SK-N-SH (cell line): ENCODE measurements around the gene PROM1. TPM values are rescaled to one million over a fixed set of nuclear protein-coding genes. Genes with fewer than 3 reads are reported as not detected.

Source experiments
- CTCF ChIA-PET: fragments of 300-600, 350-600 bp; formaldehyde crosslinking; extraction: SDS; loops from one replicate; lab custom pipeline; 2021; lab: Yijun Ruan, JAX
- POLR2A ChIA-PET: fragments of 350-600 bp; sonication (Branson Sonifier 250); formaldehyde crosslinking; extraction: SDS; loops from one replicate; lab custom pipeline; 2020; ENCODE audit warnings: antibody characterized with exemption, inconsistent platforms; lab: Yijun Ruan, JAX
- DNase-seq: peaks from one replicate; pipeline ENCODE4 v3.0.0; 2012
- H2AFZ ChIP-seq: fragments of 200-600 bp; sonication (generic); 2 replicates; pipeline ENCODE4 v1.8.1; 2016; ENCODE audit warnings: antibody characterized with exemption, mild to moderate bottlenecking, low read depth
- H3F3A ChIP-seq: fragments of 200-600 bp; sonication (generic); replicated peaks from 2 replicates; pipeline ENCODE3; 2016; ENCODE audit warnings: antibody characterized with exemption, mild to moderate bottlenecking; ENCODE audit not compliant: insufficient read depth
- H3K27ac ChIP-seq, 2 experiments: fragments of 200-500 bp in 1 of 2; fragments of 200-600 bp in 1 of 2; sonication (Bioruptor generic) in 1 of 2; sonication (generic), shearing (Covaris generic) in 1 of 2; 2 replicates each; pipeline versions ENCODE4 v1.5.1 to v1.6.1; 2014 to 2016; ENCODE audit warnings: low read depth in 2 of 2, inconsistent platforms in 1 of 2, low read length in 1 of 2, mild to moderate bottlenecking in 1 of 2, mixed read lengths in 1 of 2
- H3K27me3 ChIP-seq: fragments of 200-600 bp; sonication (generic), shearing (Covaris generic); 2 replicates; pipeline ENCODE4 v1.6.1; 2016; ENCODE audit warnings: mixed run types; ENCODE audit not compliant: insufficient read depth
- H3K36me3 ChIP-seq, 2 experiments: fragments of 200-500 bp in 1 of 2; fragments of 200-600 bp in 1 of 2; sonication (Bioruptor generic) in 1 of 2; sonication (generic) in 1 of 2; replicated peaks in 1 of 2; 2 replicates each; pipeline versions ENCODE3 to v1.5.1; 2014 to 2016; ENCODE audit warnings: low read length in 1 of 2, mild to moderate bottlenecking in 1 of 2; ENCODE audit not compliant: insufficient read depth in 2 of 2, control insufficient read depth in 1 of 2
- H3K4me1 ChIP-seq, 2 experiments: fragments of 200-500 bp in 1 of 2; fragments of 200-600 bp in 1 of 2; sonication (Bioruptor generic) in 1 of 2; sonication (generic), shearing (Covaris generic) in 1 of 2; 2 replicates each; pipeline versions ENCODE4 v1.5.1 to v1.6.1; 2014 to 2016; ENCODE audit warnings: low read depth in 1 of 2, low read length in 1 of 2, mixed run types in 1 of 2; ENCODE audit not compliant: insufficient read depth in 2 of 2, control insufficient read depth in 1 of 2
- H3K4me2 ChIP-seq: fragments of 200-600 bp; sonication (generic), shearing (Covaris generic); 2 replicates; pipeline ENCODE4 v1.6.1; 2017; ENCODE audit warnings: mixed run types
- H3K4me3 ChIP-seq, 2 experiments: fragments of 200-500 bp in 1 of 2; fragments of 200-600 bp in 1 of 2; sonication (Bioruptor generic) in 1 of 2; sonication (generic), shearing (Covaris generic) in 1 of 2; 2 replicates each; pipeline versions ENCODE4 v1.5.1 to v1.8.1; 2014 to 2016; ENCODE audit warnings: low read depth in 2 of 2, inconsistent platforms in 1 of 2, low read length in 1 of 2, mild to moderate bottlenecking in 1 of 2, mixed read lengths in 1 of 2, moderate library complexity in 1 of 2
- H3K79me2 ChIP-seq: fragments of 200-600 bp; sonication (generic); 2 replicates; pipeline ENCODE4 v1.8.1; 2017; ENCODE audit warnings: mild to moderate bottlenecking; ENCODE audit not compliant: insufficient read depth
- H3K9ac ChIP-seq: fragments of 200-600 bp; sonication (generic); 2 replicates; pipeline ENCODE4 v1.6.1; 2017; ENCODE audit warnings: mixed run types
- H3K9me2 ChIP-seq: fragments of 200-600 bp; sonication (generic); 2 replicates; pipeline ENCODE4 v1.6.1; 2017; ENCODE audit warnings: mixed run types
- H3K9me3 ChIP-seq: fragments of 200-600 bp; sonication (generic); 2 replicates; pipeline ENCODE4 v1.6.1; 2017; ENCODE audit warnings: mixed run types, mild to moderate bottlenecking, moderate library complexity
- H4K20me1 ChIP-seq: fragments of 200-600 bp; sonication (generic); 2 replicates; pipeline ENCODE4 v1.6.1; 2017; ENCODE audit warnings: mild to moderate bottlenecking, mixed run types; ENCODE audit not compliant: insufficient read depth
- CHD2 ChIP-seq: fragments of 150-350 bp; IDR thresholded peaks from 2 replicates; pipeline ENCODE4 v1.6.1; 2018; ENCODE audit warnings: low read length; ENCODE audit not compliant: partially characterized antibody
- FOXM1 ChIP-seq: IDR thresholded peaks from 2 replicates; pipeline ENCODE4 v1.4.0; 2012; ENCODE audit warnings: low read depth, mild to moderate bottlenecking
- GABPA ChIP-seq: IDR thresholded peaks from 2 replicates; pipeline ENCODE4 v1.4.0; 2012; ENCODE audit warnings: low read depth, mild to moderate bottlenecking
- GATA2 ChIP-seq: sonication (generic); formaldehyde crosslinking; IDR thresholded peaks from 2 replicates; pipeline ENCODE4 v1.5.0; 2020; ENCODE audit warnings: mild to moderate bottlenecking, missing genetic modification reagents
- NFIC ChIP-seq: IDR thresholded peaks from 2 replicates; pipeline ENCODE4 v1.4.0; 2012; ENCODE audit warnings: borderline replicate concordance
- POLR2AphosphoS5 ChIP-seq: IDR thresholded peaks from 2 replicates; pipeline ENCODE4 v1.6.1; 2012; ENCODE audit warnings: low read depth, low read length
- RCOR1 ChIP-seq: fragments of 150-350 bp; IDR thresholded peaks from 2 replicates; pipeline ENCODE4 v1.6.1; 2017; ENCODE audit warnings: antibody characterized with exemption, low read length
- SIN3A ChIP-seq: IDR thresholded peaks from 2 replicates; pipeline ENCODE4 v1.6.1; 2012; ENCODE audit warnings: low read depth, mild to moderate bottlenecking, low read length, moderate library complexity, borderline replicate concordance
- TAF1 ChIP-seq: IDR thresholded peaks from 2 replicates; pipeline ENCODE4 v1.6.1; 2012; ENCODE audit warnings: low read depth, mild to moderate bottlenecking, low read length, moderate library complexity, borderline replicate concordance
- TEAD4 ChIP-seq: IDR thresholded peaks from 2 replicates; pipeline ENCODE4 v1.4.0; 2012; ENCODE audit warnings: mild to moderate bottlenecking, borderline replicate concordance; ENCODE audit not compliant: insufficient read depth
- YY1 ChIP-seq: IDR thresholded peaks from 2 replicates; pipeline ENCODE4 v1.4.0; 2012; ENCODE audit warnings: low read depth, mild to moderate bottlenecking
- WGBS: methylation state at CpG from one replicate; pipeline ENCODE4 v1.1.6; 2017; ENCODE audit warnings: low lambda C conversion rate; 5-methylcytosine and 5-hydroxymethylcytosine counted together
- polyA plus RNA-seq, 3 experiments: library from polyadenylated mRNA; depleted of rRNA; stranded (reverse); fragments of >200 nt; gene quantifications; 2 replicates each; pipeline ENCODE4 v1.2.3, GENCODE V29; 2012
- TF ChIP-seq, protein P1 (sequence below): IDR thresholded peaks from 2 replicates; pipeline ENCODE4 v1.4.0; 2012; ENCODE audit warnings: low read depth
- TF ChIP-seq, protein P2 (sequence below): fragments of 200-600 bp; sonication (generic); IDR thresholded peaks from 2 replicates; pipeline ENCODE4 v1.6.1; 2017; ENCODE audit warnings: antibody characterized with exemption, mild to moderate bottlenecking, moderate library complexity
- TF ChIP-seq, protein P3 (sequence below): IDR thresholded peaks from 2 replicates; pipeline ENCODE4; 2012

PROM1 gene
- polyA plus RNA-seq, 1 of the 3 experiments (the other 2 are of a cell fraction), result not detected

DNA sequence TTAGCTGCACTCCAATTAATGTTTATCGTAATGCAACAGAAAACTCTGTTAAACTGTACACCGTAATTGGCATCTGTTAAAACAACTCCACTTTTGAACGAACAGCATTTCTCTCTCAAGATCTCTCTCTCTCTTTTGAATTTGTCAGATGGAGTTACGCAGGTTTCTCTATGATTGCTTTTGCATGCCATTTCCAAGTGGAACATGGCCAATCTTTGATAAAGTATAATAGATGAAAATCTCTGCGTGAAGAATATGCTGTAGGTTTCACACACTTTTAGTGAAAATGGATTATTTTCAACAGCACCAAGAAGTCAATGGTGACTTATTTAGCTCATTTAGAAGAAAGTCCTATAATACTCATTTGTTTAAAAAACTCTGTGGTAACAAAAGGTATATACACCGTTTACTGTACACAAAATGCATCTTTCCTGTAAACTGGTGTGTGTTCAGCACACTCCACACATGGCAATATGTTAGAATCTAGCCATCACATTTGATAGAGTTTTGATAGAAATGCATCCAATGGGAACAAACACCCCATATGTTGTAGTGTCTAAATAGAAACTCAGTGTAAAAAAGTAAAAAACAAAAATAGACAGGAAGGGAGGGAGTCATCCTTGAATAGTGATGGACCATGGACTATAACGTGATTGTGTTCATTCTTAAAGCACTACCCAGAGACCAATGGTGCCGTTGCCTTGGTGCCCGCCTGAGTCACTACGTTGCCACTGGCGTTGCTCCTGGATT is 115.1 kb downstream of the PROM1 start:
- TF ChIP-seq CHD2 (no peak), TEAD4 (no peak), YY1 (no peak), NFIC (no peak), SIN3A (no peak), GATA2 (CRISPR knock-in tag) (no peak), GABPA (no peak), TAF1 (no peak), RCOR1 (no peak), FOXM1 (no peak), POLR2AphosphoS5 (no peak)
- TF ChIP-seq, protein P1, sequence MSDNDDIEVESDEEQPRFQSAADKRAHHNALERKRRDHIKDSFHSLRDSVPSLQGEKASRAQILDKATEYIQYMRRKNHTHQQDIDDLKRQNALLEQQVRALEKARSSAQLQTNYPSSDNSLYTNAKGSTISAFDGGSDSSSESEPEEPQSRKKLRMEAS, result no peak
- TF ChIP-seq, protein P2, sequence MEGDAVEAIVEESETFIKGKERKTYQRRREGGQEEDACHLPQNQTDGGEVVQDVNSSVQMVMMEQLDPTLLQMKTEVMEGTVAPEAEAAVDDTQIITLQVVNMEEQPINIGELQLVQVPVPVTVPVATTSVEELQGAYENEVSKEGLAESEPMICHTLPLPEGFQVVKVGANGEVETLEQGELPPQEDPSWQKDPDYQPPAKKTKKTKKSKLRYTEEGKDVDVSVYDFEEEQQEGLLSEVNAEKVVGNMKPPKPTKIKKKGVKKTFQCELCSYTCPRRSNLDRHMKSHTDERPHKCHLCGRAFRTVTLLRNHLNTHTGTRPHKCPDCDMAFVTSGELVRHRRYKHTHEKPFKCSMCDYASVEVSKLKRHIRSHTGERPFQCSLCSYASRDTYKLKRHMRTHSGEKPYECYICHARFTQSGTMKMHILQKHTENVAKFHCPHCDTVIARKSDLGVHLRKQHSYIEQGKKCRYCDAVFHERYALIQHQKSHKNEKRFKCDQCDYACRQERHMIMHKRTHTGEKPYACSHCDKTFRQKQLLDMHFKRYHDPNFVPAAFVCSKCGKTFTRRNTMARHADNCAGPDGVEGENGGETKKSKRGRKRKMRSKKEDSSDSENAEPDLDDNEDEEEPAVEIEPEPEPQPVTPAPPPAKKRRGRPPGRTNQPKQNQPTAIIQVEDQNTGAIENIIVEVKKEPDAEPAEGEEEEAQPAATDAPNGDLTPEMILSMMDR, result no peak
- TF ChIP-seq, protein P3, sequence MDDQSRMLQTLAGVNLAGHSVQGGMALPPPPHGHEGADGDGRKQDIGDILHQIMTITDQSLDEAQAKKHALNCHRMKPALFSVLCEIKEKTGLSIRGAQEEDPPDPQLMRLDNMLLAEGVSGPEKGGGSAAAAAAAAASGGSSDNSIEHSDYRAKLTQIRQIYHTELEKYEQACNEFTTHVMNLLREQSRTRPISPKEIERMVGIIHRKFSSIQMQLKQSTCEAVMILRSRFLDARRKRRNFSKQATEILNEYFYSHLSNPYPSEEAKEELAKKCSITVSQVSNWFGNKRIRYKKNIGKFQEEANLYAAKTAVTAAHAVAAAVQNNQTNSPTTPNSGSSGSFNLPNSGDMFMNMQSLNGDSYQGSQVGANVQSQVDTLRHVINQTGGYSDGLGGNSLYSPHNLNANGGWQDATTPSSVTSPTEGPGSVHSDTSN, result no peak
- no peak overlapping the region for H2AFZ ChIP-seq
- no peak overlapping the region for H3K9ac ChIP-seq
- no peak overlapping the region for H3K4me2 ChIP-seq
- DNase-seq, result no peak
- no peaks in the 10 kb centered on the region for H3K4me1 ChIP-seq
- no peaks in the 10 kb centered on the region for H3K9me3 ChIP-seq
- POLR2A ChIA-PET, result no interaction called here
- no peak overlapping the region for H3K27ac ChIP-seq
- H3K27me3 ChIP-seq, result peaks cover under 1% of the 10 kb centered on the region; the same call in 1 of the 2 replicates
- CTCF ChIA-PET, result interaction anchor here (1.2 to 1.3 kb wide), 2 partner anchors 33 to 163 kb away, joined by 4 read pairs; no protein-coding TSS in a partner anchor
- 58% methylated on average over 11 of the region's 11 CpGs for WGBS
- no peaks in the 10 kb centered on the region for H3F3A ChIP-seq
- H3K79me2 ChIP-seq, result no peaks in the 10 kb centered on the region
- no peaks in the 10 kb centered on the region for H3K36me3 ChIP-seq
- no peak overlapping the region for H3K4me3 ChIP-seq
- no peaks in the 10 kb centered on the region for H3K9me2 ChIP-seq
- no peaks in the 10 kb centered on the region for H4K20me1 ChIP-seq

DNA sequence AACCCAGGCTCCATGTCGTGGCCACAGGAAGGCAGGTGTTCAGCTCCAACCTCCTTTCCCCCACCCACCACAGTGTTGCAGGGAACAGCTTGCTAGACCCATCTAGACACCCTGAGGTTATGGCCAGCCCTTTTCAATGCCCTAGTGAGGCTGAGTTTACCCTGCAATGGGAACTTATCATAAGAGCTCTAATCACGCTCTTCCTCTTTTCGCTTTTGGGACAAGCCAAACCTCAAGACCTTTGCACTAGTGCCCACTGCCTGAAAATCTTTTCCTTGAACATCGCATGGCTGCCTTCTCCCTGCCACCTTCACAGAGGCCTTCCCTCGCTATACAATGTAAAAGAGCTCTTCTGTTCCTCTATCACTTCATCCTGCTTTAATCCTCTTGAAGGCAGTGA is 118.5 kb downstream of the PROM1 start:
- no peak for TF ChIP-seq FOXM1
- TF ChIP-seq, all 33 proteins: peak for 0
- no peak for DNase-seq
- H3K9me3 ChIP-seq, result no peaks in the 10 kb centered on the region
- H4K20me1 ChIP-seq, result no peaks in the 10 kb centered on the region
- H3K4me3 ChIP-seq, result no peak overlapping the region
- H2AFZ ChIP-seq, result no peak overlapping the region
- H3K4me1 ChIP-seq, result peaks cover 0 to 9% of the 10 kb centered on the region in 2 experiments; a peak in 1 of 4 replicates
- no peaks in the 10 kb centered on the region for H3K79me2 ChIP-seq
- CTCF ChIA-PET, result interaction anchor here (0.9 to 5.4 kb wide), 6 partner anchors 10 to 160 kb away, joined by 3 to 39 read pairs (median 6); no protein-coding TSS in a partner anchor
- no peak overlapping the region for H3K27ac ChIP-seq
- no peaks in the 10 kb centered on the region for H3K27me3 ChIP-seq
- no peaks in the 10 kb centered on the region for H3K9me2 ChIP-seq
- H3K4me2 ChIP-seq, result no peak overlapping the region
- H3K36me3 ChIP-seq, result no peaks in the 10 kb centered on the region
- POLR2A ChIA-PET, result no interaction called here
- H3F3A ChIP-seq, result no peaks in the 10 kb centered on the region
- WGBS, result 60% methylated on average over 5 of the region's 5 CpGs
- no peak overlapping the region for H3K9ac ChIP-seq
